SK-N-SH treated with all-trans-retinoic acid at 6 μM for 48 hours (cell line): ENCODE measurements around the gene COX8C.

Source experiments
- OSR1 ChIP-seq: fragments of 250-450 bp; sonication (Bioruptor Pico); IDR thresholded peaks from 2 replicates; pipeline ENCODE4 v1.8.0; 2022; ENCODE audit warnings: moderate library complexity, mild to moderate bottlenecking, inconsistent platforms
- TOX ChIP-seq: fragments of 250-450 bp; sonication (Bioruptor Pico); IDR thresholded peaks from 2 replicates; pipeline ENCODE4 v1.8.0; 2021; ENCODE audit warnings: mild to moderate bottlenecking, moderate library complexity, borderline replicate concordance
- ZFP3 ChIP-seq: fragments of 250-450 bp; sonication (Bioruptor Pico); IDR thresholded peaks from 2 replicates; pipeline ENCODE4 v1.5.0; 2020; ENCODE audit warnings: mild to moderate bottlenecking, moderate library complexity
- ZNF70 ChIP-seq: fragments of 450-650 bp; formaldehyde crosslinking; IDR thresholded peaks from 2 replicates; pipeline ENCODE4 v1.5.0; 2020; ENCODE audit warnings: mild to moderate bottlenecking, moderate library complexity
- TF ChIP-seq, protein P1 (sequence below): fragments of 250-450 bp; sonication (Bioruptor Pico); IDR thresholded peaks from 2 replicates; pipeline ENCODE4 v1.8.0; 2020; ENCODE audit warnings: mild to moderate bottlenecking, moderate library complexity, borderline replicate concordance
- TF ChIP-seq, protein P2 (sequence below): fragments of 250-450 bp; sonication (Bioruptor Pico); IDR thresholded peaks from 2 replicates; pipeline ENCODE4 v1.8.0; 2021; ENCODE audit warnings: low read depth, mild to moderate bottlenecking, moderate library complexity, borderline replicate concordance

DNA sequence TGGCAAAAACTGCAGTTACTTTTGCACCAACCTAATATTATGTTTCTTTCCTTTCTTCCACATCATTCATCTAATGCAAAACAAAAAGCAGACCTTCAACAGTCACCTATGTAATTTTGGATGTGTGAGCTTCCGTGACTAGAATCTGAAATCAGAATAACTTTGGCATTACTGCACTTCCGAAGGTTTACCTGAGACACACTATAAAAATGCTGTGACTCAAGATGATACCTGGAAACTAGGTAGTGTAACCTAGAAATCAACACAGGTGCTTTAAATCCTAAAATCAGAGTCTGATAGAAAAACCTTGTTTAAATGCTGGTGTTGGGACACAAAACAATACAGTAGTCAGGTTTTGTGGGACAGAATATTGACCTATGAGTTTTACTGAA is 16.4 kb upstream of the COX8C start:
- TF ChIP-seq OSR1 (CRISPR knock-in tag) (no peak), ZNF70 (CRISPR knock-in tag) (no peak), TOX (CRISPR knock-in tag) (no peak), ZFP3 (CRISPR knock-in tag) (no peak)
- TF ChIP-seq, protein P1, sequence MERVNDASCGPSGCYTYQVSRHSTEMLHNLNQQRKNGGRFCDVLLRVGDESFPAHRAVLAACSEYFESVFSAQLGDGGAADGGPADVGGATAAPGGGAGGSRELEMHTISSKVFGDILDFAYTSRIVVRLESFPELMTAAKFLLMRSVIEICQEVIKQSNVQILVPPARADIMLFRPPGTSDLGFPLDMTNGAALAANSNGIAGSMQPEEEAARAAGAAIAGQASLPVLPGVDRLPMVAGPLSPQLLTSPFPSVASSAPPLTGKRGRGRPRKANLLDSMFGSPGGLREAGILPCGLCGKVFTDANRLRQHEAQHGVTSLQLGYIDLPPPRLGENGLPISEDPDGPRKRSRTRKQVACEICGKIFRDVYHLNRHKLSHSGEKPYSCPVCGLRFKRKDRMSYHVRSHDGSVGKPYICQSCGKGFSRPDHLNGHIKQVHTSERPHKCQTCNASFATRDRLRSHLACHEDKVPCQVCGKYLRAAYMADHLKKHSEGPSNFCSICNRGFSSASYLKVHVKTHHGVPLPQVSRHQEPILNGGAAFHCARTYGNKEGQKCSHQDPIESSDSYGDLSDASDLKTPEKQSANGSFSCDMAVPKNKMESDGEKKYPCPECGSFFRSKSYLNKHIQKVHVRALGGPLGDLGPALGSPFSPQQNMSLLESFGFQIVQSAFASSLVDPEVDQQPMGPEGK, result no peak
- TF ChIP-seq, protein P2, sequence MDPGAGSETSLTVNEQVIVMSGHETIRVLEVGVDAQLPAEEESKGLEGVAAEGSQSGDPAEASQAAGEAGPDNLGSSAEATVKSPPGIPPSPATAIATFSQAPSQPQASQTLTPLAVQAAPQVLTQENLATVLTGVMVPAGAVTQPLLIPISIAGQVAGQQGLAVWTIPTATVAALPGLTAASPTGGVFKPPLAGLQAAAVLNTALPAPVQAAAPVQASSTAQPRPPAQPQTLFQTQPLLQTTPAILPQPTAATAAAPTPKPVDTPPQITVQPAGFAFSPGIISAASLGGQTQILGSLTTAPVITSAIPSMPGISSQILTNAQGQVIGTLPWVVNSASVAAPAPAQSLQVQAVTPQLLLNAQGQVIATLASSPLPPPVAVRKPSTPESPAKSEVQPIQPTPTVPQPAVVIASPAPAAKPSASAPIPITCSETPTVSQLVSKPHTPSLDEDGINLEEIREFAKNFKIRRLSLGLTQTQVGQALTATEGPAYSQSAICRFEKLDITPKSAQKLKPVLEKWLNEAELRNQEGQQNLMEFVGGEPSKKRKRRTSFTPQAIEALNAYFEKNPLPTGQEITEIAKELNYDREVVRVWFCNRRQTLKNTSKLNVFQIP (CRISPR knock-in tag), result no peak
